ENCODE measurements around the gene PIK3R4. TPM values are rescaled to one million over a fixed set of nuclear protein-coding genes. Genes with fewer than 3 reads are reported as not detected.

Gene PIK3R4
- total RNA-seq, 2 experiments from 2014 or later: 13.7 to 14.5 TPM

- POLR2A ChIA-PET: no interaction called here
- Histone ChIP-seq H3K9me3 (ENCODE audit: control insufficient read depth in 1 of 2, insufficient read depth in 1 of 2, low read length in 2 of 2) (peaks cover 0 to 9% of the 10 kb centered on the region in 2 experiments), H3K27me3 (ENCODE audit: control insufficient read depth in 1 of 2, insufficient read depth in 2 of 2, low read length in 2 of 2) (no peaks in the 10 kb centered on the region), H3K4me3 (ENCODE audit: low read length) (no peak overlapping the region), H3K4me1 (ENCODE audit: insufficient read depth, low read length) (no peaks in the 10 kb centered on the region), H3K36me3 (ENCODE audit: insufficient read depth, low read length) (no peaks in the 10 kb centered on the region), H3K27ac (ENCODE audit: low read depth in 1 of 2, low read length in 2 of 2) (no peak overlapping the region)
- Mint-ChIP-seq H3K9me3 (no peaks in the 10 kb centered on the region), H3K4me3 (no peak overlapping the region), H3K4me1 (ENCODE audit: low read depth) (no peaks in the 10 kb centered on the region), H3K27ac (no peak overlapping the region), H3K27me3 (no peaks in the 10 kb centered on the region), H3K36me3 (ENCODE audit: low read depth) (no peaks in the 10 kb centered on the region)
- ATAC-seq (ENCODE audit: poor library complexity): no peak
- no peak for TF ChIP-seq CTCF (IDR thresholded peaks at IDR 0.05)
- intact Hi-C loops (cut with DNase I, micrococcal nuclease): no loop called here
- DNase-seq: no peak
- CTCF ChIA-PET: interaction anchor here (1.3 kb wide), 1 partner anchor 10 kb away, joined by 3 read pairs; no protein-coding TSS in a partner anchor
Observed at GRCh38 chr3:130654921-130655320, 91.7 kb downstream of the PIK3R4 start.

GRCh38 chr3:130654091-130654490 is 92.5 kb downstream of the PIK3R4 start:
- Mint-ChIP-seq H3K27me3 (no peaks in the 10 kb centered on the region), H3K27ac (no peak overlapping the region), H3K4me1 (ENCODE audit: low read depth) (no peaks in the 10 kb centered on the region), H3K4me3 (no peak overlapping the region), H3K9me3 (no peaks in the 10 kb centered on the region), H3K36me3 (ENCODE audit: low read depth) (no peaks in the 10 kb centered on the region)
- ChIA-PET POLR2A (no interaction called here), CTCF (interaction anchor here (0.8 to 1.3 kb wide), 2 partner anchors 9 to 12 kb away, joined by 3 read pairs; no protein-coding TSS in a partner anchor)
- H3K36me3 ChIP-seq (ENCODE audit: insufficient read depth, low read length): no peaks in the 10 kb centered on the region
- H3K4me3 ChIP-seq (ENCODE audit: low read length): no peak overlapping the region
- no peaks in the 10 kb centered on the region for H3K4me1 ChIP-seq (ENCODE audit: insufficient read depth, low read length)
- no peak for DNase-seq
- H3K27ac ChIP-seq (ENCODE audit: low read depth in 1 of 2, low read length in 2 of 2): no peak overlapping the region
- no peak for TF ChIP-seq CTCF (IDR thresholded peaks at IDR 0.05)
- peaks cover 0 to 9% of the 10 kb centered on the region in 2 experiments for H3K9me3 ChIP-seq (ENCODE audit: control insufficient read depth in 1 of 2, insufficient read depth in 1 of 2, low read length in 2 of 2)
- no peaks in the 10 kb centered on the region for H3K27me3 ChIP-seq (ENCODE audit: control insufficient read depth in 1 of 2, insufficient read depth in 2 of 2, low read length in 2 of 2)
- no peak for ATAC-seq (ENCODE audit: poor library complexity)
- intact Hi-C loops (cut with DNase I, micrococcal nuclease): no loop called here

GRCh38 chr3:130649061-130649654 is 97.5 kb downstream of the PIK3R4 start:
- Histone ChIP-seq H3K27me3 (ENCODE audit: control insufficient read depth in 1 of 2, insufficient read depth in 2 of 2, low read length in 2 of 2) (peaks cover 0 to 2% of the 10 kb centered on the region in 2 experiments), H3K27ac (ENCODE audit: low read depth in 1 of 2, low read length in 2 of 2) (no peak overlapping the region), H3K4me3 (ENCODE audit: low read length) (no peak overlapping the region), H3K36me3 (ENCODE audit: insufficient read depth, low read length) (no peaks in the 10 kb centered on the region), H3K4me1 (ENCODE audit: insufficient read depth, low read length) (no peaks in the 10 kb centered on the region), H3K9me3 (ENCODE audit: control insufficient read depth in 1 of 2, insufficient read depth in 1 of 2, low read length in 2 of 2) (no peaks in the 10 kb centered on the region)
- intact Hi-C loops (cut with DNase I, micrococcal nuclease): no loop called here
- no peak overlapping the region for H3K27ac Mint-ChIP-seq
- ChIA-PET POLR2A (no interaction called here), CTCF (no interaction called here)
- no peaks in the 10 kb centered on the region for H3K27me3 Mint-ChIP-seq
- no peaks in the 10 kb centered on the region for H3K36me3 Mint-ChIP-seq (ENCODE audit: low read depth)
- DNase-seq: no peak
- H3K4me1 Mint-ChIP-seq (ENCODE audit: low read depth): no peaks in the 10 kb centered on the region
- ATAC-seq (ENCODE audit: poor library complexity): no peak
- TF ChIP-seq CTCF (IDR thresholded peaks at IDR 0.05): no peak
- no peaks in the 10 kb centered on the region for H3K9me3 Mint-ChIP-seq
- no peak overlapping the region for H3K4me3 Mint-ChIP-seq

All from CD4-positive, alpha-beta T cell (primary cell).